Stimulated activated naive CD8-positive, alpha-beta T cell treated with anti-CD3 and anti-CD28 coated beads, Interleukin-15, amount 100 ng/mL, for 72 hours (primary cell): Measurements from ENCODE around the gene DMAP1.
A peak's percentile ranks its signal among the peaks of the same experiment; 100 is the strongest.

Experiments used
- ATAC-seq: fragments of 150-1000 bp; cut with Tn5 transposase; 2 replicates; pipeline ENCODE4 v1.10.0; 2021; ENCODE audit warnings: mild to moderate bottlenecking, moderate library complexity
- DNase-seq, 2 donors: peaks; one replicate each; pipeline ENCODE4 v3.0.0; 2021 to 2022
- H3K27ac Mint-ChIP-seq, 2 donors: one replicate each; pipeline ENCODE4 v1.8.0; 2022; ENCODE audit warnings: mild to moderate bottlenecking in 2 of 2, mixed read lengths in 2 of 2, moderate library complexity in 2 of 2
- H3K27me3 Mint-ChIP-seq: one replicate; pipeline ENCODE4 v1.8.0; 2022; ENCODE audit warnings: mixed read lengths
- H3K4me1 Mint-ChIP-seq: one replicate; pipeline ENCODE4 v1.8.0; 2022; ENCODE audit warnings: mild to moderate bottlenecking, mixed read lengths
- H3K4me3 Mint-ChIP-seq, 2 donors: one replicate each; pipeline ENCODE4 v1.8.0; 2022; ENCODE audit warnings: mild to moderate bottlenecking in 2 of 2, mixed read lengths in 2 of 2, moderate library complexity in 1 of 2
- H3K9me3 Mint-ChIP-seq, 2 donors: one replicate each; pipeline ENCODE4 v1.8.0; 2022; ENCODE audit warnings: mixed read lengths in 2 of 2

The DMAP1 gene

DNA sequence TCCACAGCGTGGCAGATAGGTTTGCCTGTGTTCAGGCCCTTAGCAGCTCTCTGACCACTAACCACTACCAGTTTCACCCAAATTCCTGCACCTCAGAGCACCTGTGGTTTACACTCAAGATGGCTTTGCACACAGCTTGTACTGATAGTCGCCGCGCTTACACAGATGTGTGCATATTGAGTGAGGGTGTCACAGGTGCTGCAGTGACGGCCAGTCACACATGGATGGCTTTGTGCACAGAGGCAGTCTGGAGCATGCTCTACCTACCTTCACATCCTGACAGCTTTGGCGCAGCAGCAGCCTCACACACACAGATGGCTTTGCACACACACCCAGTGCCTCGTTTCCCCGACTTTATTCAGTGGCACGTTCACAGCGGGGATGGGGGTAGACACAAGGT, 7.5 kb downstream of the DMAP1 start:
- no peaks in the 10 kb centered on the region for H3K27me3 Mint-ChIP-seq
- H3K27ac Mint-ChIP-seq, result no peak overlapping the region
- no peak for DNase-seq
- peaks cover 26% of the 10 kb centered on the region for H3K4me1 Mint-ChIP-seq
- no peak overlapping the region for H3K4me3 Mint-ChIP-seq
- ATAC-seq, result peak; percentile 37
- no peaks in the 10 kb centered on the region for H3K9me3 Mint-ChIP-seq

DNA sequence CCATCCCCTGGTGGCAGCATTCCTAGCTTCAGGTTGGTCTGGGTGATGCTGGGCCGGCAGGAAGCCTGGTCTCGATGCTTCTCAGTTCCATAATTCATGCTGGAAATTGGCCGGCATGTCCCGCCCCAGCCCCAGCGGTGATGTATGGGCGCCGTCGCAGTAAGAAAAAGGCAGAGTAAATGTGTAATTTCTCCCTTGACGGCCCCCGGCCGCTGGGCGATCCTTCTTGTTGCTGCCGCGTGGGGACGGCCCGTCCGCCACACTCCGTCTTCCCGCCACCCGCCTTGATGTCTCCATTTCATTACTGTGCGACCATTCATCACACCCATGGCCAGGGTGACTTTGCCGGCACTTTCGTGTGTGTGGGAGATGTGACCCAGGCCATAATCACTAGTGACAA, 8.5 kb downstream of the DMAP1 start:
- Mint-ChIP-seq H3K27ac (no peak overlapping the region), H3K9me3 (no peaks in the 10 kb centered on the region), H3K4me3 (no peak overlapping the region), H3K4me1 (peaks cover 26% of the 10 kb centered on the region), H3K27me3 (no peaks in the 10 kb centered on the region)
- no peak for DNase-seq
- no peak for ATAC-seq

DNA sequence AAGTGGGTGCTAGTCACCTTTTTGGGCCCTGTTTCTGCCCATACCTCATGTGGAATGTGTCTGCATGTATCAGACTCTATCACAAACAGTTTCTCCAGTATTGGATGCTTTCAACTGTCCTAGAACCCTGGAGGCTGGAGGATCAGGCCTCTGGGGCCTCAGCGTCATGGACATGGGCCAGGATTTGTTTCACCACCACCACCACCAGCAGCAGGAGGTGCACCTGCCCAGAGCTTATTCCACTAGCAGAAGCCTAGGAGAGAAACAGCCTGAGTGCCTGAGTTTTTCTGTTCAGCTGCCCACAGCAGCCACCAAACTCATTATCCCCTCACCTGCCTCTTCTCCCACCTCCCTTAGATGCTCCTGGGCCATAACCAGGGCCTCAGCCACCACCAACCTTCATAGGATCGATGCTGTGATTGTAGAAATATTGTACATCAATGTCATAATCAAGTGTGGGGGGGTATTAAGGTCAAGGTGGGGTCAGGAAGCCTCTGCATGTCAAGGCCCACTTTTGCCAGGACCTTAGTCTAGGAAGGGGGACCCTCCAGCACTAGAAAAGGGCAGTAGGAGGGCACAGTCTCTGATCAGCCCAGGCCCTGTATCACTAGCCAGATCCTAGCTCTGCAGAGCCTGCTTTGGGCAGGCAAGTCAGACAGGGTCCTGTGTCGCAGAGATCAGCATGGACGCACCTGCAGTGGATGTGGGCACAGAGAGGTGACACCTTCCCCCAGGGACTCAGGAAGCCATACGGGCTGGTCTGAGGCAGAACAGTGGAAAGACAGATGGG, 9.3 kb downstream of the DMAP1 start:
- peaks cover 21% of the 10 kb centered on the region for H3K4me1 Mint-ChIP-seq
- H3K4me3 Mint-ChIP-seq, result no peak overlapping the region
- no peaks in the 10 kb centered on the region for H3K9me3 Mint-ChIP-seq
- no peak for DNase-seq
- peak; percentile 13 for ATAC-seq
- H3K27me3 Mint-ChIP-seq, result no peaks in the 10 kb centered on the region
- peak overlapping the region in 1 of 2 donors; percentile 35 for H3K27ac Mint-ChIP-seq

DNA sequence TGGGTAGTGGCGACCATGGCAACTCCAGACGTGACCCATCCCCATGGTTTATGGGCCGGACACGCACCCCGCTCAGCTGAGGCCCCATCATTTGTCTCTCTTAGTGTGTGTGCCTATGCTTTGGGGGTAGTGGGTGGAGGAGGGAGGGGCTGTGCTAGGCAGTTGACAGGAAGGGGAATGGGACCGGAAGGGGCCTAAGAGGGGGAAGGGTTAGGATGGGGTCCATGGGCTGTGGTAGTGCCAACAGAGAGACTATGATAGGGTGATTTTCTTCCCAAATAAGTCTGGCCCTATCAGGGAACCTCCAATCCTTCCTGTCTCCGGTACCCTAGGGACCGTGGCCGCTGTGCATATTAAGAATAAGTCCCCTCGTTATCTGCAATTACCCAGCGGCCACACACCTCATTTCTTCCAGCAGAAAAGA, 9.9 kb downstream of the DMAP1 start:
- DNase-seq, result no peak
- no peaks in the 10 kb centered on the region for H3K9me3 Mint-ChIP-seq
- ATAC-seq, result peak; percentile 31
- peak overlapping the region; percentile 11 to 65 for H3K27ac Mint-ChIP-seq
- no peak overlapping the region for H3K4me3 Mint-ChIP-seq
- no peaks in the 10 kb centered on the region for H3K27me3 Mint-ChIP-seq
- peaks cover 21% of the 10 kb centered on the region for H3K4me1 Mint-ChIP-seq

DNA sequence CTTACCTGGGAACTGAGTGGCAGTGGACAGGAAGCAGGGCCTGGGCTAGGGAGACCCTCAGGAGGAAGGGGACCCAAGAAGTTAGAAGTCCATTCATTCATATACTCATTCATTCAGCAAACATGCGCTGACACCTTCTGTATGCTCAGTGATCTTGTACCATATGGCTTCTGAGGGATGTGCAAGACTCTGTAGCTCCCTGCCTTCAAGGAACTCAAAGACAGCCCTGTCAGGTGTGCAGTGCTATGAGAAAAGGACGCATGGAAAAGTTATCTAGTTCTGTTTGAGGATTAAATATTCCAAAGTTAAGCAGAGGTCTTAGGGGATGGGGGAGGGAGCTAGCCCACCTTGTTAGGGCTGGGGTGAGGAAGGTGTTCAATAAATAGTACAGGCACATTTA, 12.5 kb downstream of the DMAP1 start:
- H3K9me3 Mint-ChIP-seq, result no peaks in the 10 kb centered on the region
- ATAC-seq (no peak), DNase-seq (no peak)
- no peaks in the 10 kb centered on the region for H3K27me3 Mint-ChIP-seq
- no peak overlapping the region for H3K27ac Mint-ChIP-seq
- H3K4me1 Mint-ChIP-seq, result peaks cover 16% of the 10 kb centered on the region
- H3K4me3 Mint-ChIP-seq, result no peak overlapping the region

DNA sequence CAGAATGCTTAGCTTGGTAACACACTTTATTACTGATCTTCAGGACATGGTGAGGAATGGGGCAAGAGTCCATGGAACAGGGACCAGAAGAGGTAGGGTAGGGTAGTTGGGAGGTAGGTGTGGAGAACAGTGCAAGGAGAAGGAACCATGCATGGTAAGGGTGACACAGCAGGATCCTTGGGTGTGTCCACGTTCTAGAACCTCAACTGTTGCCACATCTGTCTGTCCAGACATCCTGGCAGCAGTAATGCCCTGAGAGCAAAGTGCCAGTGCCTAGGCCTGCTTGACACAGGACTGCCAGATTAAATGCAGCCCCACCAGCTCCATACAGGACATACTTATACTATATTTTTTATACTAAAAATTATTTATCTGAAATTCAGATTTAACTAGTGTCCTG, 13.9 kb downstream of the DMAP1 start:
- Mint-ChIP-seq H3K9me3 (no peaks in the 10 kb centered on the region), H3K4me1 (peaks cover 15% of the 10 kb centered on the region), H3K4me3 (no peak overlapping the region), H3K27ac (no peak overlapping the region), H3K27me3 (no peaks in the 10 kb centered on the region)
- ATAC-seq, result no peak
- no peak for DNase-seq

DNA sequence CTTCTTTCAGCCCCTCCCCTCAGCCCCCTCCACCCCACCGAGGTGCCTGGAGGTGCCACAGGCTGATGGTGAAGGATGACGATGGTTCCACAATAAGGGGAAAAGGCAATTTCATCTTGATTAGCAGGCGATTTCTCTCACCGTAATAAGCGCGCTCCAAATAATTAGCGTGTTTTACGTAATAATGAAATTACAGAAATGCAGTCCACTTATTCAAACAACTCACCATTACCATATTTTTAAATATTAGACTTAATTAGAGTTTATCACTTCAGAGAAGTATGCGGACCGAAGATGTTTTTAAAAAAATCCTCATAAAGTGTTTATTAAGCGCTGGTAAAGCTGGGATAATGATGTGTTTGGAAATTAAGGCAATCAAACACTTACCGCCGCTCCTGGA, 14.9 kb downstream of the DMAP1 start:
- H3K27me3 Mint-ChIP-seq, result no peaks in the 10 kb centered on the region
- no peaks in the 10 kb centered on the region for H3K9me3 Mint-ChIP-seq
- H3K4me3 Mint-ChIP-seq, result no peak overlapping the region
- no peak for ATAC-seq
- no peak overlapping the region for H3K27ac Mint-ChIP-seq
- DNase-seq, result no peak
- peaks cover 6% of the 10 kb centered on the region for H3K4me1 Mint-ChIP-seq

DNA sequence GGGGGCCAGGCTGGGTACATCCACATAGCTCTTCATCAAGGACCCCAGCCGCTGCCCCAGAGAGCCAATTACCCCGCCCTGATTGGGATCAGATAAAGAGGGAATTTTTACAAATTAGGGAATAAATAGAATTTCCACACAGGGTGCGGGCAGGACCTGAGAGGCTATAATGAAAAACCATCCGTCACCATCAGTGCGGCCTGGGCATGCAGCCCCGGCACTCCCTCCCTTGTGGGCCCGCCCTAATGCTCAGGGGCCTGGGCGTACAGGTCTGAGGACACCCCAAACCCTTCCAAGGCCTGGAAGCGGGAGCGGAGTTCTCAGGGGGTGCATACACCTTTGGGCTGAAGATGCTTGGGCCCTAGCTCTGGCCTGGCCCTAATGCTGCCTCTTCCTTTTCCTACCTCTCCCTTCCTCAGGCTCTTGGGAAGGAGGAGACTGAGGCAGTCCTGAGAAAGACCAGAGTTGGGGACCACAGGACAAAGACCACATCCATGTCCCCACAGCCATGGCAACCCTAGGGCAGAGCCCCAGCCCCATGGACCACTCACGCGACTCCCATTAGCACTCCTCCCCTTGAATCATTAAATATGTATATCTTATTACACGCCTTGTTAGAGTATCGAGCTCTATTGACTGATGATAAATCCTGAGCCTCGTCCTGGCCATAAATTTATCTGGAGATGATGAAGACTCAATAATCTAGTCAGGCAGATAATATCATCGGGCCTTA, 16.3 kb downstream of the DMAP1 start:
- Mint-ChIP-seq H3K9me3 (no peaks in the 10 kb centered on the region), H3K4me1 (no peaks in the 10 kb centered on the region), H3K4me3 (no peak overlapping the region), H3K27ac (peak overlapping the region; percentile 7 to 51), H3K27me3 (no peaks in the 10 kb centered on the region)
- DNase-seq (no peak), ATAC-seq (no peak)

DNA sequence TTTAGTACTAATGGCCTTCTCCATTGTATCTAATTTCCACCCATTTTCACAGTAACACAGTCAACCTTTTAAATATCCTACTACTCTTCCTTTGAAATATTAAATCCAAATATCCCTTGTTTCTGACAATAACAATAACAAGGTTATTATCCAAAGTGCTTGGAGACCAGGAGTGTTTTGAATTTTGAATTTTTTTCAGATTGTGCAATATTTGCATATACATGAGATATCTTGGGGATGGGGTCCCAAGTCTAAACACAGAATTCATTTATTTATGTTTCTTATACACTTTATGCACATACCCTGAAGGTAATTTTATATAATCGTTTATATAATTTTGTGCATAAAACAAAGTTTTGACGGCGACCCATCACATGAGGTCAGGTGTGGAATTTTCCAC, 17.5 kb downstream of the DMAP1 start:
- Mint-ChIP-seq H3K4me1 (no peaks in the 10 kb centered on the region), H3K27ac (no peak overlapping the region), H3K9me3 (no peaks in the 10 kb centered on the region), H3K4me3 (no peak overlapping the region), H3K27me3 (no peaks in the 10 kb centered on the region)
- DNase-seq, result no peak
- no peak for ATAC-seq

DNA sequence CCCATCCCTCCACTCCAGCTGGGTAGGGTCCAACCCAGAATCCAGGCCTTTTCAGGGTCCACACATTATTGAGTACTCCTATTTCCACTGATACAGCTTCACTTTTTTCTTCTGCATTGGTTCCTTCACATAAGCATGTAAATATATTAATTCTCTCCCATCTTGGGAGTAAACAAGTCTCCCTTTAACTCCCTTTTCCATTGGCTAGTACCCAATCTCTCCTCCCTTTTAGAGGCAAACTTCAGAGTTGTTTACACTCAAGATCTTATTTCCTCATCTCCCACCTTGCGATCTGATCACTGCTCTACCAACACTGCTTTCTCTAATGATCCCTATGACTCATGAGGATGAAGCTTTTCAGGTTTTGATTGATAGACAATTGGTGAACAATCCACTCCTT, 20.3 kb downstream of the DMAP1 start:
- Mint-ChIP-seq H3K27me3 (no peaks in the 10 kb centered on the region), H3K4me1 (peaks cover 9% of the 10 kb centered on the region), H3K9me3 (no peaks in the 10 kb centered on the region), H3K27ac (no peak overlapping the region), H3K4me3 (no peak overlapping the region)
- no peak for DNase-seq
- no peak for ATAC-seq

DNA sequence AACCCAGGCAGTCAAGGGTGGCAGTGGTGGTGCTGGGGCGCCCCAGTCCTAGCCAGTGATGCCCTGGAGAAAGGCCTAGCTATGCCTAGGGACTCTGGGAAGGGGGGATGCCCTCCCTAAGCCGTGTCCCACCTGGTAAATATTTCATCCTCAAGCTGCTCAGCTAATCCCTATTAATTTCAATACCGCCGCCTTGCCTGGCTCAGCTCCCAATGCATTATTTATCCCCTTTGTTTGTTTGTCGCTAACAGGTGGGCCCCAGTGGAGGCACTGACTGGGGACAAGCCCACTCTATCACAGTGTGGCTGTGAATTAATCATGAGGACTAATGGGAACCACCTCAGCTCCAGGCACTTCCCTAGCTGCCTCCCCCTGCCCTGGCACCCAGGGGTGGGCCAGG, 22.5 kb downstream of the DMAP1 start:
- H3K4me1 Mint-ChIP-seq, result peaks cover 15% of the 10 kb centered on the region
- no peak overlapping the region for H3K4me3 Mint-ChIP-seq
- H3K9me3 Mint-ChIP-seq, result no peaks in the 10 kb centered on the region
- ATAC-seq (no peak), DNase-seq (no peak)
- H3K27me3 Mint-ChIP-seq, result no peaks in the 10 kb centered on the region
- no peak overlapping the region for H3K27ac Mint-ChIP-seq

DNA sequence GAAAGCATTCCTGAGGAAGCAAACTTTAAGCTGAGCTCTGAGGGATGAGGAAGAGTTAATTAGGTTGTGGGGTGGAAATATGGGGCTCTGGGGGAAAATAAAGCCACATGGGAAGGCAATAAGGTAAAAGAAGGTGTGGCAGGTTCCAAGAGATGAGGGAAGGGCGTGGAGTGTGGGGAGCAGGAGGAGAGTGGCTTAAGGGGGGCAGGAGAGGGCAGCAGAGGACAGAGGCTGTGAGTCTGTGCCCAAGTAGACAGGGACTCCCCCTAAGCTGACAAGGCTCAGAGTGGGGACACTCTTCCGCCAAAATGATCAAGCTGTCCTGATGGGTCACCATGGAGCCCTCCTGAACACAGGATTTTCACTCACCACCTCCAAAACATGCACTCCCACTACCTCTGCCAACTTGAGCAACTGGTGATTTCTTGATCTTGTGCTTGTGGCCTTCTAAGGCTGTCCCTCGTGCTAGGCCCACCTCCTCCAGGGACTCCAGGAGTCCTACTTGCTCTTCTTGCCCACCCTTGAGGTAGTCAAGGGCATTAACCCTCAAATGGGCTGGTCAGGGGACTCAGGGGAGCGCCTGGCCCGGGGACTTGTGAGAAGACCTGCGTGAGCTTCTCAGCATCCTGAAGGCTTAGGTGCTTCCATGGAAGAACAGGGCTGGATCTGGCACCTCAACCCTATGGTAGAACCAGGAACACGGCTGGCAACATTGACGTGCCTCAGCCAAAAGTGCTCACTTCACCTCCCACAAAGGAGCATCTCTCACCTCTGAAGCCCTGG, 23.4 kb downstream of the DMAP1 start:
- Mint-ChIP-seq H3K4me3 (no peak overlapping the region), H3K27me3 (no peaks in the 10 kb centered on the region), H3K4me1 (peaks cover 15% of the 10 kb centered on the region), H3K27ac (no peak overlapping the region), H3K9me3 (no peaks in the 10 kb centered on the region)
- ATAC-seq (no peak), DNase-seq (no peak)

DNA sequence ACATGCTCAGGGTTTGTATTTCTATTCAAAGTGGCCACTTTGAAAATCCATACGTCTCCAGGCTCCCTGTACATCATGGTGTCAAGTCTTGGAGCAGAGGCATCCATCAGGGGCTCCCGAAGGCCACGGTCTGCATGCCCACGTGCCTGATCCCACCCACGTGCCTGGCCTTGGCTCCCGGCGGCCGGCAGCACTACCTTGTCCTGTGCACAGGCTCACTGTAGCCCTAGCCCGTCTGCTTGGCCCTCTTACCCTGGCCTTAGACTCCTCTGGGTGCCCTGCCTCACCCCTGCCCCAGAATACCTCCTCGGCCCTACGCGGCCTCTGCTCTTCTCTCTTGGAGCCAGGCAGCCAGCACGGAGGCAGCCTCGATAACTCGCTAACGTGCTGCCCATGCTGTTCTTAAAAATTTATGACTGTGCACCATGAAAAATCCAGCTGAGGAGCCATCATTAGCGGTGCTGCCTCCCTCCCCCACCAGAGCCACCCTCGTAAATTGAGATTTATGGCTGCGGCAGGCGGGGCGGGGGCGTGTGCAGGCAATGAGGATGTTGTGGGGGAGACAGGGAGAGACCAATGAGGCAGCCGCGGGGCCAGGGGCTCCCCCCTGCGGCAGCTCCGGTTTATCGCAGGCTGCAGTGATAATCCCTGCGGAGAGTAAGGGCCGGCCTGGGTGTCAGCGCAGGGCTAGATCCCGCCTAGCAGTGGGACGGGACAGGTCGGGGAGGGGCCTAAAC, 24.6 kb downstream of the DMAP1 start:
- H3K27me3 Mint-ChIP-seq, result no peaks in the 10 kb centered on the region
- H3K4me3 Mint-ChIP-seq, result peak overlapping the region in 1 of 2 donors; percentile 4
- ATAC-seq (peak; percentile 87), DNase-seq (peak; percentile 53 to 57)
- peaks cover 15% of the 10 kb centered on the region for H3K4me1 Mint-ChIP-seq
- H3K27ac Mint-ChIP-seq, result peak overlapping the region in 1 of 2 donors; percentile 74
- H3K9me3 Mint-ChIP-seq, result no peaks in the 10 kb centered on the region

DNA sequence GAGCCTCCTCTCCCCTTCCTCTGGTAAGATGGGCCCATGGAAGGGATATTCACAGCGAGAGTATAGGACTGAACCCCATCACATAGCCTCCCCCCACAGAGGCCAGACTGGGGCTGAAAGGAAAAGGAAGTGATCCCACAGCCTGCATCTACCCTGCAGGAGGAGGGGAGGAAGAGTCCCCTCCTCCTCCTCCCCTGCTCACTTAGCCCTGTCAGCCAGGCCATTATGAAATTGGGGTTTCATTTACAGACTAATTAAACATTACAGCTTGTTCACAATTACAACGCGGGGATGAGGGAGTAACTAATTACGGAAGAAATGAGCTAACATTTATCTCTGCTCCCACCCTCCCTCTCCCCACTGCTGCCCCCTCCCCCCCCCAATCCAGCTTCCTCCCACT, 25.4 kb downstream of the DMAP1 start:
- ATAC-seq, result no peak
- H3K4me3 Mint-ChIP-seq, result no peak overlapping the region
- H3K27me3 Mint-ChIP-seq, result no peaks in the 10 kb centered on the region
- no peak for DNase-seq
- H3K9me3 Mint-ChIP-seq, result no peaks in the 10 kb centered on the region
- peak overlapping the region in 1 of 2 donors; percentile 13 for H3K27ac Mint-ChIP-seq
- peaks cover 15% of the 10 kb centered on the region for H3K4me1 Mint-ChIP-seq

DNA sequence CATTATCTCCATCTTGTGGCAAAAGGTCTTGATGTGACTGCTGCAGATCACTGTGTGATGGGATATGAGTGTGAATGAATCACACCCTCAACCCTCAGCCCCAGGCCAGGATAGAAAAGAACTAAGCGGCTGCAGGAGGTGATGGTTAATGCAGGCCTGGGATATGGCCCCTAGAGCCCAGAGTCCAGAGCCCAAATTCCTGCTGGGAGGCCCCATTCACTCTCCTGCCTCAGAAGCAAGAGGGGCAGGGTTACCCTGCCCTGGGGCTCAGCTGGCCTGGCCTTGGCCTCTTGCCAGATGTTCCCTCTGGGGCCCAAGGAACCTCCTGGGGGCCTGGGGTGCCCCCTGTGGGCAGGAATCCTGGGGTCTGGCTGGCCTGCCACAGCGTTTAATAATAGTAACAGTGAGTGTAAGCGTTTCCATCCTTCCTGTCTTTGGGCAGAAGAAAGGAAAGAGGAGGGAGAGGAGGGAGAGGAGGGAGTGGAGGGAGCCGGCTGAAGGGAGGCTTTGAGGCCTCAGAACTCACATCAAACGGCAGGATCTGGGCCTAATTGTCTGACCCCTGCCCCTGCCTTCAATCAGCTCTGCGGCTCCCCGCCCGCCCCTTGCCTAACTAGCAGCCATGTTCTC, 26.2 kb downstream of the DMAP1 start:
- no peak overlapping the region for H3K4me3 Mint-ChIP-seq
- no peak for DNase-seq
- H3K9me3 Mint-ChIP-seq, result no peaks in the 10 kb centered on the region
- H3K4me1 Mint-ChIP-seq, result peaks cover 15% of the 10 kb centered on the region
- no peaks in the 10 kb centered on the region for H3K27me3 Mint-ChIP-seq
- no peak for ATAC-seq
- H3K27ac Mint-ChIP-seq, result peak overlapping the region in 1 of 2 donors; percentile 1
